ENCODE measurements around the gene KLF3. TPM values are rescaled to one million over a fixed set of nuclear protein-coding genes. Genes with fewer than 3 reads are reported as not detected.

The KLF3 gene
- total and polyA plus RNA-seq, 9 of the 15 experiments (the other 6 are each of a cell fraction or from before 2014, with no cell fraction given) = 9.9 to 47.2 (median 18.1) TPM

GRCh38 chr4:38667085-38667893 is 3.3 kb downstream of the KLF3 start (continued):
- no peak for TF ChIP-seq ARID4B (CRISPR knock-in tag; IDR thresholded peaks at IDR 0.05)
- TF ChIP-seq ATF2 (CRISPR knock-in tag; IDR thresholded peaks at IDR 0.05) = no peak
- peak; percentile 20; the same call in 1 of the 2 replicates for TF ChIP-seq SMARCA5 (IDR thresholded peaks at IDR 0.05)
- no peak for TF ChIP-seq ADNP (tag; IDR thresholded peaks at IDR 0.05)
- no peak for TF ChIP-seq CBX1 (IDR thresholded peaks at IDR 0.05; ENCODE audit: low read depth)
- TF ChIP-seq MTA2 (IDR thresholded peaks at IDR 0.05; ENCODE audit: low read depth) = peak; percentile 71
- no peak for TF ChIP-seq PTRF (tag; IDR thresholded peaks at IDR 0.05)
- TF ChIP-seq PHB2 (IDR thresholded peaks at IDR 0.05; ENCODE audit: low read depth) = 0 out of 2 replicates have a peak, but pooled peaks have one; percentile 35
- no peak for TF ChIP-seq POLR3G (IDR thresholded peaks at IDR 0.05; ENCODE audit: extremely low read depth, insufficient read length, insufficient replicate concordance)
- no peak for TF ChIP-seq HMGXB4 (CRISPR knock-in tag; IDR thresholded peaks at IDR 0.05)
- TF ChIP-seq SRSF3 (IDR thresholded peaks at IDR 0.05; ENCODE audit: insufficient read depth, low read length) = no peak
- peak; percentile 57 for TF ChIP-seq NFE2 (IDR thresholded peaks at IDR 0.05; ENCODE audit: low read depth)
- TF ChIP-seq ZNF444 (CRISPR knock-in tag; IDR thresholded peaks at IDR 0.05) = no peak; the same call in 1 of the 2 replicates
- peak; percentile 91 for TF ChIP-seq TCF3 (CRISPR knock-in tag; IDR thresholded peaks at IDR 0.05)
- no peak for TF ChIP-seq GTF3C2 (IDR thresholded peaks at IDR 0.05; ENCODE audit: borderline replicate concordance, extremely low read depth, insufficient read length)
- no peak for TF ChIP-seq MCM2 (IDR thresholded peaks at IDR 0.05; ENCODE audit: low read depth)
- TF ChIP-seq ESRRA (IDR thresholded peaks at IDR 0.05; ENCODE audit: borderline replicate concordance, low read depth) = no peak
- TF ChIP-seq ZNF24 (IDR thresholded peaks at IDR 0.05) = peak; percentile 72

Data from K562 (cell line).